Subcutaneous abdominal adipose tissue (tissue), 5 donors: ENCODE results near the gene VPREB3.
A peak's percentile ranks its signal among the peaks of the same experiment; 100 is the strongest.

Source experiments
- H3K27ac ChIP-seq: one replicate; pipeline ENCODE4 v1.7.0; 2013; ENCODE audit warnings: low read depth, mild to moderate bottlenecking, inconsistent platforms, low read length, moderate library complexity
- H3K27me3 ChIP-seq, 5 donors: one replicate each; pipeline ENCODE4 v1.7.0; 2013; ENCODE audit warnings: low read length in 5 of 5, inconsistent platforms in 1 of 5; ENCODE audit not compliant: control insufficient read depth in 5 of 5, insufficient read depth in 4 of 5
- H3K36me3 ChIP-seq, 5 donors: one replicate each; pipeline ENCODE4 v1.7.0; 2013; ENCODE audit warnings: low read length in 5 of 5; ENCODE audit not compliant: control insufficient read depth in 5 of 5, insufficient read depth in 5 of 5
- H3K4me1 ChIP-seq, 5 donors: one replicate each; pipeline ENCODE4 v1.7.0; 2013; ENCODE audit warnings: low read length in 5 of 5, mild to moderate bottlenecking in 3 of 5, moderate library complexity in 1 of 5; ENCODE audit not compliant: control insufficient read depth in 5 of 5, insufficient read depth in 5 of 5
- H3K4me3 ChIP-seq, 5 donors: one replicate each; pipeline ENCODE4 v1.7.0; 2013; ENCODE audit warnings: low read length in 5 of 5, low read depth in 1 of 5
- H3K9ac ChIP-seq, 5 donors: one replicate each; pipeline ENCODE4 v1.7.0; 2013; ENCODE audit warnings: low read length in 5 of 5, mild to moderate bottlenecking in 4 of 5, moderate library complexity in 3 of 5
- H3K9me3 ChIP-seq, 5 donors: one replicate each; pipeline ENCODE4 v1.7.0; 2013; ENCODE audit warnings: low read length in 5 of 5; ENCODE audit not compliant: control insufficient read depth in 5 of 5
- donor health status: healthy.
- donor health status: healthy.
- donor health status: healthy.
- donor health status: healthy.
- donor health status: healthy.

The VPREB3 gene

GRCh38 chr22:23718371-23719165, 35.7 kb downstream of the VPREB3 start:
- H3K36me3 ChIP-seq, result peaks cover 0 to 12% (median 11%) of the 10 kb centered on the region in 5 donors
- H3K4me3 ChIP-seq, result no peak overlapping the region
- H3K4me1 ChIP-seq, result peaks cover 0 to 19% (median 16%) of the 10 kb centered on the region in 5 donors
- no peaks in the 10 kb centered on the region for H3K9me3 ChIP-seq
- H3K27me3 ChIP-seq, result no peaks in the 10 kb centered on the region
- no peak overlapping the region for H3K27ac ChIP-seq
- no peak overlapping the region for H3K9ac ChIP-seq

- no peaks in the 10 kb centered on the region for H3K27me3 ChIP-seq
- H3K4me3 ChIP-seq, result peak overlapping the region; percentile 75 to 93 (median 81)
- peaks cover 0 to 25% (median 19%) of the 10 kb centered on the region in 5 donors for H3K36me3 ChIP-seq
- peaks cover 0 to 19% (median 16%) of the 10 kb centered on the region in 5 donors for H3K4me1 ChIP-seq
- peak overlapping the region; percentile 16 for H3K27ac ChIP-seq
- H3K9ac ChIP-seq, result peak overlapping the region in 4 of 5 donors; percentile 81 to 92 (median 86)
- no peaks in the 10 kb centered on the region for H3K9me3 ChIP-seq
Observed at GRCh38 chr22:23716811-23717801, 37.1 kb downstream of the VPREB3 start.

GRCh38 chr22:23715806-23716375, 38.3 kb downstream of the VPREB3 start:
- Histone ChIP-seq H3K4me1 (peaks cover 0 to 19% (median 16%) of the 10 kb centered on the region in 5 donors), H3K4me3 (peak overlapping the region in 4 of 5 donors; percentile 72 to 93 (median 80)), H3K27me3 (no peaks in the 10 kb centered on the region), H3K27ac (no peak overlapping the region), H3K9ac (peak overlapping the region in 2 of 5 donors; percentile 30 to 41), H3K36me3 (peaks cover 3 to 36% (median 28%) of the 10 kb centered on the region in 5 donors), H3K9me3 (no peaks in the 10 kb centered on the region)

- Histone ChIP-seq H3K4me3 (no peak overlapping the region), H3K27me3 (no peaks in the 10 kb centered on the region), H3K9me3 (no peaks in the 10 kb centered on the region), H3K4me1 (peaks cover 0 to 19% (median 16%) of the 10 kb centered on the region in 5 donors), H3K27ac (no peak overlapping the region), H3K9ac (no peak overlapping the region), H3K36me3 (peaks cover 8 to 46% (median 38%) of the 10 kb centered on the region in 5 donors)
Observed at GRCh38 chr22:23714596-23715578, 39.3 kb downstream of the VPREB3 start.

- Histone ChIP-seq H3K36me3 (peaks cover 16 to 56% (median 47%) of the 10 kb centered on the region in 5 donors), H3K4me3 (no peak overlapping the region), H3K27ac (no peak overlapping the region), H3K9me3 (no peaks in the 10 kb centered on the region), H3K4me1 (peaks cover 0 to 19% (median 16%) of the 10 kb centered on the region in 5 donors), H3K9ac (no peak overlapping the region), H3K27me3 (no peaks in the 10 kb centered on the region)
Observed at GRCh38 chr22:23713696-23714595, 40.3 kb downstream of the VPREB3 start.

GRCh38 chr22:23712256-23712655, 42.0 kb downstream of the VPREB3 start:
- Histone ChIP-seq H3K9ac (no peak overlapping the region), H3K4me3 (no peak overlapping the region), H3K4me1 (peaks cover 0 to 15% (median 12%) of the 10 kb centered on the region in 5 donors), H3K9me3 (no peaks in the 10 kb centered on the region), H3K36me3 (peaks cover 25 to 72% (median 63%) of the 10 kb centered on the region in 5 donors), H3K27me3 (no peaks in the 10 kb centered on the region), H3K27ac (no peak overlapping the region)

- Histone ChIP-seq H3K27me3 (no peaks in the 10 kb centered on the region), H3K36me3 (peaks cover 50 to 96% (median 89%) of the 10 kb centered on the region in 5 donors), H3K9me3 (no peaks in the 10 kb centered on the region), H3K9ac (no peak overlapping the region), H3K4me1 (no peaks in the 10 kb centered on the region), H3K27ac (no peak overlapping the region), H3K4me3 (no peak overlapping the region)
Observed at GRCh38 chr22:23709107-23709506, 45.1 kb downstream of the VPREB3 start.

- no peaks in the 10 kb centered on the region for H3K9me3 ChIP-seq
- no peak overlapping the region for H3K4me3 ChIP-seq
- H3K27ac ChIP-seq, result no peak overlapping the region
- H3K9ac ChIP-seq, result no peak overlapping the region
- H3K27me3 ChIP-seq, result no peaks in the 10 kb centered on the region
- peaks cover 52 to 96% (median 87%) of the 10 kb centered on the region in 5 donors for H3K36me3 ChIP-seq
- H3K4me1 ChIP-seq, result no peaks in the 10 kb centered on the region
Observed at GRCh38 chr22:23708270-23708669, 46.0 kb downstream of the VPREB3 start.
